GM12878 (cell line): ENCODE data around the gene KIAA1671. TPM values are rescaled to one million over a fixed set of nuclear protein-coding genes. Genes with fewer than 3 reads are reported as not detected.
A peak's percentile ranks its signal among the peaks of the same experiment; 100 is the strongest.

Source experiments
- ATAC-seq: fragments of 200-7000 bp; cut with Tn5 transposase; 3 replicates; pipeline ENCODE4 v1.9.1; 2020; ENCODE audit warnings: mild to moderate bottlenecking, moderate library complexity
- BruUV-seq: library from RNA; stranded (reverse); fragments of 400-500 nt; replicated peaks from 2 replicates; lab custom pipeline; 2021; lab: Mats Ljungman, UMichigan
- CTCF ChIA-PET: fragments of 300-600 bp; sonication (Branson Sonifier 250); formaldehyde crosslinking; extraction: SDS; loops from one replicate; lab custom pipeline; 2021; ENCODE audit warnings: inconsistent platforms; lab: Yijun Ruan, JAX
- POLR2A ChIA-PET: fragments of 350-600 bp; formaldehyde crosslinking; extraction: SDS; loops from one replicate; lab custom pipeline; 2021; ENCODE audit warnings: inconsistent platforms; lab: Charles Lee
- RAD21 ChIA-PET: fragments of 300-600 bp; sonication (Branson Sonifier 250); formaldehyde crosslinking; loops from one replicate; lab custom pipeline; 2023; ENCODE audit warnings: antibody characterized with exemption; ENCODE audit not compliant: unreplicated experiment; lab: Charles Lee
- SMC1A ChIA-PET: fragments of 300-600 bp; sonication (Branson Sonifier 250); formaldehyde crosslinking; loops from one replicate; lab custom pipeline; 2023; ENCODE audit not compliant: unreplicated experiment, uncharacterized antibody; lab: Charles Lee
- DNase-seq: peaks from one replicate; pipeline ENCODE4 v3.0.0-alpha.2; 2011; ENCODE audit warnings: low read depth, low spot score
- FAIRE-seq: peaks from 3 replicates; lab custom pipeline; 2011; peaks lifted over from hg19 to GRCh38; lab: Jason Lieb, UNC
- H2AFZ ChIP-seq: 2 replicates; pipeline ENCODE4 v1.6.0; 2011; ENCODE audit warnings: low read depth, low read length, control low read depth; ENCODE audit not compliant: control insufficient read depth
- H3K27ac ChIP-seq: 2 replicates; pipeline ENCODE4 v1.5.1; 2011; ENCODE audit warnings: control low read depth; ENCODE audit not compliant: control insufficient read depth, insufficient read depth
- H3K27me3 ChIP-seq, 2 experiments: replicated peaks in 1 of 2; 2 replicates each; pipeline versions ENCODE4 v1.6.0 to v1.6.1; 2011; ENCODE audit warnings: low read length in 1 of 2; ENCODE audit not compliant: control insufficient read depth in 2 of 2, insufficient read depth in 2 of 2
- H3K36me3 ChIP-seq, 2 experiments: 2 replicates each; pipeline ENCODE4 v1.5.1; 2011; ENCODE audit warnings: low read length in 1 of 2; ENCODE audit not compliant: control insufficient read depth in 2 of 2, insufficient read depth in 2 of 2
- H3K4me1 ChIP-seq: 2 replicates; pipeline ENCODE4 v1.6.1; 2011; ENCODE audit warnings: mild to moderate bottlenecking, low read length, moderate library complexity, mixed read lengths; ENCODE audit not compliant: control insufficient read depth, insufficient read depth
- H3K4me2 ChIP-seq: 2 replicates; pipeline ENCODE4 v1.6.0; 2011; ENCODE audit warnings: control low read depth; ENCODE audit not compliant: control insufficient read depth, insufficient read depth
- H3K4me3 ChIP-seq: fragments of 200-600 bp; sonication (generic); 2 replicates; pipeline ENCODE4 v1.5.1; 2016
- H3K79me2 ChIP-seq: 2 replicates; pipeline ENCODE4 v1.6.0; 2011; ENCODE audit warnings: low read length; ENCODE audit not compliant: control insufficient read depth, insufficient read depth
- H3K9ac ChIP-seq: 2 replicates; pipeline ENCODE4 v1.8.0; 2011; ENCODE audit warnings: low read length, control low read depth, mixed read lengths; ENCODE audit not compliant: control insufficient read depth, insufficient read depth
- H3K9me3 ChIP-seq: replicated peaks from 3 replicates; pipeline ENCODE4 v1.5.1; 2011; ENCODE audit warnings: mild to moderate bottlenecking, low read length; ENCODE audit not compliant: control insufficient read depth, insufficient read depth
- H4K20me1 ChIP-seq: 2 replicates; pipeline ENCODE4 v1.6.0; 2011; ENCODE audit not compliant: control insufficient read depth, insufficient read depth
- CBX3 ChIP-seq: fragments of 200-600 bp; sonication (generic); IDR thresholded peaks from 2 replicates; pipeline ENCODE4 v1.6.1; 2016; ENCODE audit warnings: low read depth, borderline replicate concordance
- CBX5 ChIP-seq: sonication (generic); IDR thresholded peaks from 2 replicates; pipeline ENCODE4 v1.6.1; 2016; ENCODE audit warnings: low read depth, moderate library complexity, mild to moderate bottlenecking, inconsistent platforms
- CEBPB ChIP-seq, 2 experiments: fragments of 150-350 bp in 1 of 2; IDR thresholded peaks; 2 replicates each; pipeline ENCODE4 v1.6.1; 2012 to 2014; ENCODE audit warnings: low read depth in 2 of 2, low read length in 2 of 2, borderline replicate concordance in 1 of 2, inconsistent platforms in 1 of 2
- CHD2 ChIP-seq: IDR thresholded peaks from 2 replicates; pipeline ENCODE4 v1.6.1; 2011; ENCODE audit warnings: low read depth, low read length, improper control_type of control experiment, borderline replicate concordance
- LARP7 ChIP-seq: fragments of 450-650 bp; IDR thresholded peaks from 2 replicates; pipeline ENCODE4 v1.6.1; 2017; ENCODE audit warnings: mild to moderate bottlenecking
- MAX ChIP-seq: IDR thresholded peaks from 2 replicates; pipeline ENCODE4 v1.6.1; 2012; ENCODE audit warnings: low read depth, low read length, improper control_type of control experiment
- MEF2A ChIP-seq: IDR thresholded peaks from 2 replicates; pipeline ENCODE4 v1.6.1; 2011; ENCODE audit warnings: low read depth, mild to moderate bottlenecking, low read length, moderate library complexity; ENCODE audit not compliant: insufficient read depth
- MYC ChIP-seq: IDR thresholded peaks from 2 replicates; pipeline ENCODE4 v1.6.1; 2011; ENCODE audit warnings: mild to moderate bottlenecking, low read length, moderate library complexity, inconsistent platforms; ENCODE audit not compliant: insufficient read depth, insufficient replicate concordance, insufficient read length, severe bottlenecking
- NKRF ChIP-seq: fragments of 450-650 bp; conservative IDR thresholded peaks from 2 replicates; pipeline ENCODE4 v1.6.1; 2017; ENCODE audit warnings: mild to moderate bottlenecking, moderate library complexity
- NR2C1 ChIP-seq: fragments of 450-650 bp; IDR thresholded peaks from 2 replicates; pipeline ENCODE4 v1.6.1; 2017; ENCODE audit warnings: antibody characterized with exemption, mild to moderate bottlenecking, moderate library complexity
- NRF1 ChIP-seq: conservative IDR thresholded peaks from 2 replicates; pipeline ENCODE4 v1.6.1; 2011; ENCODE audit warnings: mild to moderate bottlenecking, low read depth, low read length, improper control_type of control experiment
- PBX3 ChIP-seq: IDR thresholded peaks from 2 replicates; pipeline ENCODE4 v1.6.1; 2011; ENCODE audit warnings: mild to moderate bottlenecking, low read depth, low read length, moderate library complexity; ENCODE audit not compliant: insufficient replicate concordance
- POLR2A ChIP-seq: IDR thresholded peaks from 2 replicates; pipeline ENCODE4 v1.6.1; 2011; ENCODE audit warnings: low read depth, mild to moderate bottlenecking, low read length
- RB1 ChIP-seq: fragments of 450-650 bp; formaldehyde crosslinking; IDR thresholded peaks from 2 replicates; pipeline ENCODE4 v1.6.1; 2017; ENCODE audit warnings: mild to moderate bottlenecking, borderline replicate concordance
- RCOR1 ChIP-seq: conservative IDR thresholded peaks from 2 replicates; pipeline ENCODE4 v1.6.1; 2012; ENCODE audit warnings: low read depth, low read length, improper control_type of control experiment
- SIN3A ChIP-seq: IDR thresholded peaks from 2 replicates; pipeline ENCODE4 v1.6.1; 2012; ENCODE audit warnings: low read depth, low read length, improper control_type of control experiment
- SUZ12 ChIP-seq: fragments of 200-600 bp; sonication (generic); IDR thresholded peaks from one replicate; pipeline ENCODE4 v1.6.1; 2018; ENCODE audit warnings: antibody characterized with exemption, mild to moderate bottlenecking; ENCODE audit not compliant: unreplicated experiment
- WGBS: methylation state at CpG from one replicate; pipeline ENCODE4 v1.1.6; 2016; ENCODE audit warnings: low lambda C conversion rate; ENCODE audit not compliant: insufficient replicate concordance, insufficient coverage; ENCODE audit errors: missing lambda C conversion rate; 5-methylcytosine and 5-hydroxymethylcytosine counted together
- in situ Hi-C: fragments of 300-500 bp; cut with MboI; formaldehyde crosslinking; loops from 9 replicates; pipeline ENCODE4 v1.14.3; 2018; ENCODE audit warnings: mixed read lengths
- intact Hi-C: fragments of 100-400 bp; cut with micrococcal nuclease; formaldehyde crosslinking; loops from one replicate; pipeline ENCODE4 v1.14.2; 2022; ENCODE audit not compliant: unreplicated experiment
- polyA plus RNA-seq, 11 experiments: library from polyadenylated mRNA; depleted of rRNA in 4 of 11; unstranded in 6 of 11; stranded (reverse) in 5 of 11; fragments of >200 nt; fragmentation: Nextera tagmentation in 4 of 11; fragmentation: Illumina TruSeq in 1 of 11; extraction: Ambion mirVana in 4 of 11; extraction: Trizol in 1 of 11; gene quantifications; 1 replicate in 1 of 11; 2 replicates in 10 of 11; pipeline versions ENCODE4 v1.2.1 to v1.2.3, GENCODE V29; 2011 to 2016; ENCODE audit warnings: inconsistent platforms in 2 of 11, missing spikeins in 2 of 11, low read depth in 1 of 11
- total RNA-seq, 4 experiments: library from RNA; depleted of rRNA in 3 of 4; stranded (reverse); fragments of >200 nt in 3 of 4; fragmentation: Illumina TruSeq in 1 of 4; extraction: Trizol in 1 of 4; gene quantifications; 2 replicates each; pipeline versions ENCODE4 v1.2.1 to v1.2.3, GENCODE V29; 2013 to 2021

The KIAA1671 gene
- total and polyA plus RNA-seq, 10 of the 15 experiments (the other 5 are each of a cell fraction or from before 2014, with no cell fraction given), result 0.05 to 2.7 (median 0.33) TPM

- TF ChIP-seq NRF1, result peak; percentile 51
- TF ChIP-seq SIN3A, result peak; percentile 53; the same call in 1 of the 2 replicates
- no peak for TF ChIP-seq POLR2A
- TF ChIP-seq NR2C1, result peak; percentile 83
Observed at GRCh38 chr22:24951942-24952836, at the start of gene KIAA1671 (continued).

- no peaks in the 10 kb centered on the region for H3K9me3 ChIP-seq
- FAIRE-seq, result no peak
- DNase-seq, result no peak
- in situ Hi-C loops, result no loop called here
- H3K79me2 ChIP-seq, result no peaks in the 10 kb centered on the region
- no peak overlapping the region for H3K27ac ChIP-seq
- 85% methylated on average over 1 of the region's 1 CpG for WGBS
- no peak overlapping the region for H3K4me3 ChIP-seq
- H3K36me3 ChIP-seq, result no peaks in the 10 kb centered on the region
- no peak overlapping the region for H3K9ac ChIP-seq
- TF ChIP-seq CEBPB (IDR thresholded peaks at IDR 0.05; ENCODE audit: borderline replicate concordance in 1 of 2, low read depth in 2 of 2, low read length in 2 of 2), result no peak
- no peak for TF ChIP-seq PBX3
- no peak for TF ChIP-seq CBX5
- TF ChIP-seq LARP7, result no peak
- TF ChIP-seq RCOR1, result no peak
- TF ChIP-seq CHD2, result no peak
- TF ChIP-seq RB1, result no peak
- no peak for TF ChIP-seq MEF2A
- no peak for TF ChIP-seq NRF1
- TF ChIP-seq MAX, result no peak
- TF ChIP-seq CBX3, result no peak
- no peak for TF ChIP-seq SUZ12
- TF ChIP-seq MYC, result no peak
- TF ChIP-seq NKRF, result no peak
- TF ChIP-seq, all 136 proteins: peak for 0
- intact Hi-C loops, result no loop called here
- no peak for ATAC-seq
- ChIA-PET POLR2A (no interaction called here), SMC1A (no interaction called here), CTCF (no interaction called here), RAD21 (no interaction called here)
- Histone ChIP-seq H3K27me3 (no peaks in the 10 kb centered on the region), H2AFZ (no peak overlapping the region), H3K4me2 (no peak overlapping the region), H3K4me1 (no peaks in the 10 kb centered on the region), H4K20me1 (no peaks in the 10 kb centered on the region)
- BruUV-seq, result no TSS peak
Observed at GRCh38 chr22:24905909-24906308, 46.6 kb upstream of the KIAA1671 start.
